MM.1S (cell line): ENCODE data around the gene DCANP1.

Experiments used
- DNase-seq: peaks from one replicate; pipeline ENCODE4 v3.0.0-alpha.2; 2015
- H2AFZ ChIP-seq: fragments of 300-600 bp; sonication (generic); 2 replicates; pipeline ENCODE4 v1.6.0; 2016; ENCODE audit warnings: antibody characterized with exemption, low read length
- H3F3A ChIP-seq: fragments of 300-600 bp; sonication (generic); 2 replicates; pipeline ENCODE4 v1.6.1; 2016; ENCODE audit warnings: mild to moderate bottlenecking, antibody characterized with exemption, low read length, moderate library complexity, mixed read lengths; ENCODE audit not compliant: insufficient read depth
- H3K27ac ChIP-seq: fragments of 300-600 bp; sonication (generic); 2 replicates; pipeline ENCODE4 v1.5.1; 2016; ENCODE audit warnings: mild to moderate bottlenecking, low read length
- H3K27me3 ChIP-seq: fragments of 300-600 bp; sonication (generic); replicated peaks from 2 replicates; pipeline ENCODE4 v1.6.0; 2016; ENCODE audit warnings: low read length; ENCODE audit not compliant: insufficient read depth
- H3K36me3 ChIP-seq: fragments of 300-600 bp; sonication (generic); replicated peaks from 2 replicates; pipeline ENCODE4 v1.6.1; 2016; ENCODE audit warnings: mild to moderate bottlenecking, low read length, mixed read lengths; ENCODE audit not compliant: insufficient read depth
- H3K4me1 ChIP-seq: fragments of 300-600 bp; sonication (generic); 2 replicates; pipeline ENCODE4 v1.6.1; 2016; ENCODE audit warnings: low read length, mixed read lengths
- H3K4me2 ChIP-seq: fragments of 300-600 bp; sonication (generic); 2 replicates; pipeline ENCODE4 v1.6.0; 2016; ENCODE audit warnings: low read depth, low read length
- H3K4me3 ChIP-seq: fragments of 300-600 bp; sonication (generic); 2 replicates; pipeline ENCODE4 v1.5.1; 2016; ENCODE audit warnings: low read length, mixed read lengths
- H3K79me2 ChIP-seq: fragments of 300-600 bp; sonication (generic); 2 replicates; pipeline ENCODE4 v1.6.1; 2016; ENCODE audit warnings: mixed run types, low read length, mixed read lengths
- H3K9ac ChIP-seq: fragments of 300-600 bp; sonication (generic); 2 replicates; pipeline ENCODE4 v1.6.1; 2016; ENCODE audit warnings: low read length, mixed read lengths
- H3K9me2 ChIP-seq: fragments of 300-600 bp; sonication (generic); replicated peaks from 2 replicates; pipeline ENCODE4 v1.6.1; 2016; ENCODE audit warnings: mild to moderate bottlenecking, low read length, mixed read lengths; ENCODE audit not compliant: insufficient read depth
- H3K9me3 ChIP-seq: fragments of 300-600 bp; sonication (generic); replicated peaks from 2 replicates; pipeline ENCODE4 v1.6.1; 2016; ENCODE audit warnings: mild to moderate bottlenecking, low read length, mixed read lengths; ENCODE audit not compliant: insufficient read depth
- H4K20me1 ChIP-seq: fragments of 300-600 bp; sonication (generic); 2 replicates; pipeline ENCODE4 v1.6.1; 2016; ENCODE audit warnings: mild to moderate bottlenecking, low read length, moderate library complexity, mixed read lengths; ENCODE audit not compliant: insufficient read depth
- CTCF ChIP-seq: fragments of 300-600 bp; sonication (generic); IDR thresholded peaks from 2 replicates; pipeline ENCODE4 v1.5.1; 2016; ENCODE audit warnings: antibody characterized with exemption, low read length, mixed read lengths
- EZH2 ChIP-seq: fragments of 300-600 bp; sonication (generic); optimal IDR thresholded peaks from 2 replicates; pipeline ENCODE3; 2017; ENCODE audit warnings: low read depth, mild to moderate bottlenecking, antibody characterized with exemption, low read length, mixed read lengths
- EZH2phosphoT487 ChIP-seq: fragments of 300-600 bp; sonication (generic); IDR thresholded peaks from 2 replicates; pipeline ENCODE4 v1.6.1; 2018; ENCODE audit warnings: antibody characterized with exemption, low read length

The DCANP1 gene

GRCh38 chr5:135434591-135435466 is 12.3 kb downstream of the DCANP1 start:
- no peak overlapping the region for H3K4me3 ChIP-seq
- H3K79me2 ChIP-seq, result no peaks in the 10 kb centered on the region
- H4K20me1 ChIP-seq, result no peaks in the 10 kb centered on the region
- H3K36me3 ChIP-seq, result no peaks in the 10 kb centered on the region
- no peaks in the 10 kb centered on the region for H3K9me3 ChIP-seq
- H3K9me2 ChIP-seq, result no peaks in the 10 kb centered on the region
- H2AFZ ChIP-seq, result no peak overlapping the region
- no peak overlapping the region for H3K27ac ChIP-seq
- H3F3A ChIP-seq, result no peaks in the 10 kb centered on the region
- TF ChIP-seq CTCF, result no peak
- DNase-seq, result no peak
- H3K4me2 ChIP-seq, result no peak overlapping the region
- H3K27me3 ChIP-seq, result no peaks in the 10 kb centered on the region
- H3K9ac ChIP-seq, result no peak overlapping the region
- no peaks in the 10 kb centered on the region for H3K4me1 ChIP-seq

GRCh38 chr5:135433681-135434426 is 13.3 kb downstream of the DCANP1 start:
- Histone ChIP-seq H3K36me3 (no peaks in the 10 kb centered on the region), H3K27ac (no peak overlapping the region), H3K9me2 (no peaks in the 10 kb centered on the region), H3K9ac (no peak overlapping the region), H3F3A (no peaks in the 10 kb centered on the region), H3K27me3 (no peaks in the 10 kb centered on the region), H3K4me3 (no peak overlapping the region), H3K79me2 (no peaks in the 10 kb centered on the region), H3K4me2 (no peak overlapping the region), H3K4me1 (no peaks in the 10 kb centered on the region), H2AFZ (no peak overlapping the region), H3K9me3 (no peaks in the 10 kb centered on the region), H4K20me1 (no peaks in the 10 kb centered on the region)
- no peak for DNase-seq
- TF ChIP-seq EZH2phosphoT487 (no peak), EZH2 (no peak), CTCF (no peak)

- no peaks in the 10 kb centered on the region for H3F3A ChIP-seq
- H3K79me2 ChIP-seq, result no peaks in the 10 kb centered on the region
- no peaks in the 10 kb centered on the region for H3K9me2 ChIP-seq
- no peaks in the 10 kb centered on the region for H3K36me3 ChIP-seq
- no peaks in the 10 kb centered on the region for H4K20me1 ChIP-seq
- H3K4me1 ChIP-seq, result no peaks in the 10 kb centered on the region
- H3K9me3 ChIP-seq, result no peaks in the 10 kb centered on the region
- DNase-seq, result no peak
- H2AFZ ChIP-seq, result no peak overlapping the region
- H3K4me2 ChIP-seq, result no peak overlapping the region
- no peak overlapping the region for H3K27ac ChIP-seq
- no peak for TF ChIP-seq EZH2
- TF ChIP-seq EZH2phosphoT487, result no peak
- no peak for TF ChIP-seq CTCF
- H3K4me3 ChIP-seq, result no peak overlapping the region
- H3K9ac ChIP-seq, result no peak overlapping the region
- no peaks in the 10 kb centered on the region for H3K27me3 ChIP-seq
These were observed 15.0 kb downstream of the DCANP1 start for GRCh38 chr5:135432113-135432512.
